ENCODE results near the gene PPARG. TPM values are rescaled to one million over a fixed set of nuclear protein-coding genes. Genes with fewer than 3 reads are reported as not detected.

The PPARG gene
- total RNA-seq, 1 experiment from 2014 or later, result 0.79 TPM

DNA sequence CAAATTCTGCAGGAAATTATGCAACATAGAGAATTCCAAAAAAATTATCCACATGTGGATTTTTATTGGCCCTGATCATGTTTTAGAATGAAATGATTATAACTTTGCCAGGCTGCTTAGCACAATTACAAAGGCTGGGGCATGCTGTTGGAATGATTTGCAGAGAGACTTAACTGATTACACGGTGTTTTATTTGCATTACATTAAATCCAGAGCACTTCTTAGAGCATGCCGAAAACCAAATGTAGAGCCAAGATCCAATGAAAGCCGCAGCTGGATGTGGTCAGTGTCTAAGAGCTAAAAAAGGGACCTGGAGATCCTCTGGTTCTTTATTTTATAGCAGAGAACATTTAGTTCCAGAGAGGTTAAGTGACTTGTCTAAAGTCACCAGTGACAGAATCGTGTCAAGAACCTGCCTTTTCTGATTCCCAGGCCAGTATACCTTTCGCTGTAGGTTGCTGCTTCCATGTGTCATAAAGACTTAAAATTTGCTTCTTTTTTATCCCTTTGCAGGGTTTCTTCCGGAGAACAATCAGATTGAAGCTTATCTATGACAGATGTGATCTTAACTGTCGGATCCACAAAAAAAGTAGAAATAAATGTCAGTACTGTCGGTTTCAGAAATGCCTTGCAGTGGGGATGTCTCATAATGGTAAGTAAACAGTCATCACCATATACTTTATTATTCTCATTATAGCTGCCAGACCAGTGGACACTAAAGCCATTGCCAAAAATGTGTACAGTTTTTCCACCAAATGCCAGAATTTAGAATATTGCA, 103.4 kb downstream of the PPARG start (continued):
- TF ChIP-seq, protein P1, sequence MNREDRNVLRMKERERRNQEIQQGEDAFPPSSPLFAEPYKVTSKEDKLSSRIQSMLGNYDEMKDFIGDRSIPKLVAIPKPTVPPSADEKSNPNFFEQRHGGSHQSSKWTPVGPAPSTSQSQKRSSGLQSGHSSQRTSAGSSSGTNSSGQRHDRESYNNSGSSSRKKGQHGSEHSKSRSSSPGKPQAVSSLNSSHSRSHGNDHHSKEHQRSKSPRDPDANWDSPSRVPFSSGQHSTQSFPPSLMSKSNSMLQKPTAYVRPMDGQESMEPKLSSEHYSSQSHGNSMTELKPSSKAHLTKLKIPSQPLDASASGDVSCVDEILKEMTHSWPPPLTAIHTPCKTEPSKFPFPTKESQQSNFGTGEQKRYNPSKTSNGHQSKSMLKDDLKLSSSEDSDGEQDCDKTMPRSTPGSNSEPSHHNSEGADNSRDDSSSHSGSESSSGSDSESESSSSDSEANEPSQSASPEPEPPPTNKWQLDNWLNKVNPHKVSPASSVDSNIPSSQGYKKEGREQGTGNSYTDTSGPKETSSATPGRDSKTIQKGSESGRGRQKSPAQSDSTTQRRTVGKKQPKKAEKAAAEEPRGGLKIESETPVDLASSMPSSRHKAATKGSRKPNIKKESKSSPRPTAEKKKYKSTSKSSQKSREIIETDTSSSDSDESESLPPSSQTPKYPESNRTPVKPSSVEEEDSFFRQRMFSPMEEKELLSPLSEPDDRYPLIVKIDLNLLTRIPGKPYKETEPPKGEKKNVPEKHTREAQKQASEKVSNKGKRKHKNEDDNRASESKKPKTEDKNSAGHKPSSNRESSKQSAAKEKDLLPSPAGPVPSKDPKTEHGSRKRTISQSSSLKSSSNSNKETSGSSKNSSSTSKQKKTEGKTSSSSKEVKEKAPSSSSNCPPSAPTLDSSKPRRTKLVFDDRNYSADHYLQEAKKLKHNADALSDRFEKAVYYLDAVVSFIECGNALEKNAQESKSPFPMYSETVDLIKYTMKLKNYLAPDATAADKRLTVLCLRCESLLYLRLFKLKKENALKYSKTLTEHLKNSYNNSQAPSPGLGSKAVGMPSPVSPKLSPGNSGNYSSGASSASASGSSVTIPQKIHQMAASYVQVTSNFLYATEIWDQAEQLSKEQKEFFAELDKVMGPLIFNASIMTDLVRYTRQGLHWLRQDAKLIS (CRISPR knock-in tag; IDR thresholded peaks at IDR 0.05; ENCODE audit: borderline replicate concordance), result no peak
- TF ChIP-seq, protein P2, sequence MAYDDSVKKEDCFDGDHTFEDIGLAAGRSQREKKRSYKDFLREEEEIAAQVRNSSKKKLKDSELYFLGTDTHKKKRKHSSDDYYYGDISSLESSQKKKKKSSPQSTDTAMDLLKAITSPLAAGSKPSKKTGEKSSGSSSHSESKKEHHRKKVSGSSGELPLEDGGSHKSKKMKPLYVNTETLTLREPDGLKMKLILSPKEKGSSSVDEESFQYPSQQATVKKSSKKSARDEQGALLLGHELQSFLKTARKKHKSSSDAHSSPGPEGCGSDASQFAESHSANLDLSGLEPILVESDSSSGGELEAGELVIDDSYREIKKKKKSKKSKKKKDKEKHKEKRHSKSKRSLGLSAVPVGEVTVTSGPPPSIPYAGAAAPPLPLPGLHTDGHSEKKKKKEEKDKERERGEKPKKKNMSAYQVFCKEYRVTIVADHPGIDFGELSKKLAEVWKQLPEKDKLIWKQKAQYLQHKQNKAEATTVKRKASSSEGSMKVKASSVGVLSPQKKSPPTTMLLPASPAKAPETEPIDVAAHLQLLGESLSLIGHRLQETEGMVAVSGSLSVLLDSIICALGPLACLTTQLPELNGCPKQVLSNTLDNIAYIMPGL (CRISPR knock-in tag; IDR thresholded peaks at IDR 0.05), result no peak
- TF ChIP-seq, protein P3, sequence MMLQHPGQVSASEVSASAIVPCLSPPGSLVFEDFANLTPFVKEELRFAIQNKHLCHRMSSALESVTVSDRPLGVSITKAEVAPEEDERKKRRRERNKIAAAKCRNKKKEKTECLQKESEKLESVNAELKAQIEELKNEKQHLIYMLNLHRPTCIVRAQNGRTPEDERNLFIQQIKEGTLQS (CRISPR knock-in tag; conservative IDR thresholded peaks at IDR 0.05), result no peak
- no peak for TF ChIP-seq OVOL2 (CRISPR knock-in tag; IDR thresholded peaks at IDR 0.05; ENCODE audit: borderline replicate concordance)
- TF ChIP-seq NR1H2 (CRISPR knock-in tag; IDR thresholded peaks at IDR 0.05), result no peak
- TF ChIP-seq IRF2 (CRISPR knock-in tag; IDR thresholded peaks at IDR 0.05; ENCODE audit: borderline replicate concordance, low read depth), result no peak
- no peak for TF ChIP-seq FOXK1 (CRISPR knock-in tag; IDR thresholded peaks at IDR 0.05)
- no peak for TF ChIP-seq TCF7 (CRISPR knock-in tag; IDR thresholded peaks at IDR 0.05; ENCODE audit: low read depth)
- no peak for TF ChIP-seq HMGA2 (CRISPR knock-in tag; IDR thresholded peaks at IDR 0.05)
- no peak for TF ChIP-seq CREB1 (CRISPR knock-in tag; IDR thresholded peaks at IDR 0.05)

DNA sequence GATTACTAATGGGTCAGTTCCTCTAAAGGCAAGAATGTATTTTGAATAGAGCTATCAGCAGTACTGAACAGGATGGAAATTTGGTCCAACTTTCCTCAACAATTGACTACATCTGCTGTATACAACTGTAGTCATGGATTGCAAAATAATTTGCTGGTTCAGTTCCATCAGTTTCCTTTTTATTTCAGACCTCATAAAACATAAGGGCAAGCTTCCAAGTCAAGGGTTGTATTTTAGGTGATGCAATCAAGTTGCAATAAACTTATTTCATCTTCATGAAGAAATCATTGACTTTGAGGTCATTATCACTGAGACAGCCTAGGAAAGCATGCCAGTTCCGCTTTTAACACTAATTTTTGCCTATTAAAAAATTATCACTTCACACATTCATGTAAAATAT, 105.0 kb downstream of the PPARG start:
- Mint-ChIP-seq H3K36me3 (no peaks in the 10 kb centered on the region), H3K4me1 (no peaks in the 10 kb centered on the region), H3K27ac (no peak overlapping the region), H3K9me3 (no peaks in the 10 kb centered on the region), H3K4me3 (no peak overlapping the region), H3K27me3 (ENCODE audit: low read depth) (no peaks in the 10 kb centered on the region)
- DNase-seq (ENCODE audit: low spot score) (no peak), ATAC-seq (no peak)
- POLR2A ChIA-PET, result no interaction called here
- CTCF ChIA-PET, result no interaction called here
- TF ChIP-seq, protein P4, sequence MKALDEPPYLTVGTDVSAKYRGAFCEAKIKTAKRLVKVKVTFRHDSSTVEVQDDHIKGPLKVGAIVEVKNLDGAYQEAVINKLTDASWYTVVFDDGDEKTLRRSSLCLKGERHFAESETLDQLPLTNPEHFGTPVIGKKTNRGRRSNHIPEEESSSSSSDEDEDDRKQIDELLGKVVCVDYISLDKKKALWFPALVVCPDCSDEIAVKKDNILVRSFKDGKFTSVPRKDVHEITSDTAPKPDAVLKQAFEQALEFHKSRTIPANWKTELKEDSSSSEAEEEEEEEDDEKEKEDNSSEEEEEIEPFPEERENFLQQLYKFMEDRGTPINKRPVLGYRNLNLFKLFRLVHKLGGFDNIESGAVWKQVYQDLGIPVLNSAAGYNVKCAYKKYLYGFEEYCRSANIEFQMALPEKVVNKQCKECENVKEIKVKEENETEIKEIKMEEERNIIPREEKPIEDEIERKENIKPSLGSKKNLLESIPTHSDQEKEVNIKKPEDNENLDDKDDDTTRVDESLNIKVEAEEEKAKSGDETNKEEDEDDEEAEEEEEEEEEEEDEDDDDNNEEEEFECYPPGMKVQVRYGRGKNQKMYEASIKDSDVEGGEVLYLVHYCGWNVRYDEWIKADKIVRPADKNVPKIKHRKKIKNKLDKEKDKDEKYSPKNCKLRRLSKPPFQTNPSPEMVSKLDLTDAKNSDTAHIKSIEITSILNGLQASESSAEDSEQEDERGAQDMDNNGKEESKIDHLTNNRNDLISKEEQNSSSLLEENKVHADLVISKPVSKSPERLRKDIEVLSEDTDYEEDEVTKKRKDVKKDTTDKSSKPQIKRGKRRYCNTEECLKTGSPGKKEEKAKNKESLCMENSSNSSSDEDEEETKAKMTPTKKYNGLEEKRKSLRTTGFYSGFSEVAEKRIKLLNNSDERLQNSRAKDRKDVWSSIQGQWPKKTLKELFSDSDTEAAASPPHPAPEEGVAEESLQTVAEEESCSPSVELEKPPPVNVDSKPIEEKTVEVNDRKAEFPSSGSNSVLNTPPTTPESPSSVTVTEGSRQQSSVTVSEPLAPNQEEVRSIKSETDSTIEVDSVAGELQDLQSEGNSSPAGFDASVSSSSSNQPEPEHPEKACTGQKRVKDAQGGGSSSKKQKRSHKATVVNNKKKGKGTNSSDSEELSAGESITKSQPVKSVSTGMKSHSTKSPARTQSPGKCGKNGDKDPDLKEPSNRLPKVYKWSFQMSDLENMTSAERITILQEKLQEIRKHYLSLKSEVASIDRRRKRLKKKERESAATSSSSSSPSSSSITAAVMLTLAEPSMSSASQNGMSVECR (CRISPR knock-in tag; IDR thresholded peaks at IDR 0.05; ENCODE audit: borderline replicate concordance), result no peak
- TF ChIP-seq NFE2L1 (CRISPR knock-in tag; IDR thresholded peaks at IDR 0.05), result no peak
- no peak for TF ChIP-seq RORB (CRISPR knock-in tag; IDR thresholded peaks at IDR 0.05)
- TF ChIP-seq TEAD1 (CRISPR knock-in tag; IDR thresholded peaks at IDR 0.05), result no peak
- TF ChIP-seq EMX1 (CRISPR knock-in tag; IDR thresholded peaks at IDR 0.05), result no peak
- TF ChIP-seq, protein P5, sequence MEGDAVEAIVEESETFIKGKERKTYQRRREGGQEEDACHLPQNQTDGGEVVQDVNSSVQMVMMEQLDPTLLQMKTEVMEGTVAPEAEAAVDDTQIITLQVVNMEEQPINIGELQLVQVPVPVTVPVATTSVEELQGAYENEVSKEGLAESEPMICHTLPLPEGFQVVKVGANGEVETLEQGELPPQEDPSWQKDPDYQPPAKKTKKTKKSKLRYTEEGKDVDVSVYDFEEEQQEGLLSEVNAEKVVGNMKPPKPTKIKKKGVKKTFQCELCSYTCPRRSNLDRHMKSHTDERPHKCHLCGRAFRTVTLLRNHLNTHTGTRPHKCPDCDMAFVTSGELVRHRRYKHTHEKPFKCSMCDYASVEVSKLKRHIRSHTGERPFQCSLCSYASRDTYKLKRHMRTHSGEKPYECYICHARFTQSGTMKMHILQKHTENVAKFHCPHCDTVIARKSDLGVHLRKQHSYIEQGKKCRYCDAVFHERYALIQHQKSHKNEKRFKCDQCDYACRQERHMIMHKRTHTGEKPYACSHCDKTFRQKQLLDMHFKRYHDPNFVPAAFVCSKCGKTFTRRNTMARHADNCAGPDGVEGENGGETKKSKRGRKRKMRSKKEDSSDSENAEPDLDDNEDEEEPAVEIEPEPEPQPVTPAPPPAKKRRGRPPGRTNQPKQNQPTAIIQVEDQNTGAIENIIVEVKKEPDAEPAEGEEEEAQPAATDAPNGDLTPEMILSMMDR (IDR thresholded peaks at IDR 0.05), result no peak
- no peak for TF ChIP-seq JAZF1 (CRISPR knock-in tag; IDR thresholded peaks at IDR 0.05)
- TF ChIP-seq CBFB (CRISPR knock-in tag; IDR thresholded peaks at IDR 0.05; ENCODE audit: low read depth), result no peak
- no peak for TF ChIP-seq ZBTB21 (CRISPR knock-in tag; IDR thresholded peaks at IDR 0.05; ENCODE audit: borderline replicate concordance)
- TF ChIP-seq, protein P3 (CRISPR knock-in tag; conservative IDR thresholded peaks at IDR 0.05), result no peak
- TF ChIP-seq, protein P6, sequence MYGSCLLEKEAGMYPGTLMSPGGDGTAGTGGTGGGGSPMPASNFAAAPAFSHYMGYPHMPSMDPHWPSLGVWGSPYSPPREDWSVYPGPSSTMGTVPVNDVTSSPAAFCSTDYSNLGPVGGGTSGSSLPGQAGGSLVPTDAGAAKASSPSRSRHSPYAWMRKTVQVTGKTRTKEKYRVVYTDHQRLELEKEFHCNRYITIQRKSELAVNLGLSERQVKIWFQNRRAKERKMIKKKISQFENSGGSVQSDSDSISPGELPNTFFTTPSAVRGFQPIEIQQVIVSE (CRISPR knock-in tag; IDR thresholded peaks at IDR 0.05; ENCODE audit: borderline replicate concordance), result no peak
